HT1080 (cell line): ENCODE data around the gene MYOG. TPM values are rescaled to one million over a fixed set of nuclear protein-coding genes. Genes with fewer than 3 reads are reported as not detected.

Experiments used
- DNase-seq: peaks from one replicate; pipeline ENCODE4 v3.0.0-alpha.2; 2015; ENCODE audit warnings: low read depth
- total RNA-seq: library from RNA; depleted of rRNA; stranded (reverse); fragments of >200 nt; shearing (Covaris generic); gene quantifications from 2 replicates; pipeline ENCODE4 v1.2.3, GENCODE V29; 2014

The MYOG gene
- total RNA-seq, 1 experiment from 2014 or later = not detected

DNA sequence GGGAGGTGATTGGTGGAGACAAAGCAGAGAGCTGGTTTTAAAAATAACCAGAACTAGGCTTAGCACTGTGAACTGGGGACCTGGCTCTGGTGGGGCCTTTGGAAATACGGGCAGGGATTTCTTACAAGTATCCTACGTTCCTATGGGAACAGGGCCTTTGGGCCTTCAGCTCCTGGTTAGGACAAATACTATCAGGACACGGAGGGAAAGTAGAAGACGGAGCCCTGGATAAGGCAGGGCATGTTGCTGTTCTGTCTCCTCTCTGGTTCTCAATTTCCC, 5.3 kb upstream of the MYOG start:
- DNase-seq = no peak

DNA sequence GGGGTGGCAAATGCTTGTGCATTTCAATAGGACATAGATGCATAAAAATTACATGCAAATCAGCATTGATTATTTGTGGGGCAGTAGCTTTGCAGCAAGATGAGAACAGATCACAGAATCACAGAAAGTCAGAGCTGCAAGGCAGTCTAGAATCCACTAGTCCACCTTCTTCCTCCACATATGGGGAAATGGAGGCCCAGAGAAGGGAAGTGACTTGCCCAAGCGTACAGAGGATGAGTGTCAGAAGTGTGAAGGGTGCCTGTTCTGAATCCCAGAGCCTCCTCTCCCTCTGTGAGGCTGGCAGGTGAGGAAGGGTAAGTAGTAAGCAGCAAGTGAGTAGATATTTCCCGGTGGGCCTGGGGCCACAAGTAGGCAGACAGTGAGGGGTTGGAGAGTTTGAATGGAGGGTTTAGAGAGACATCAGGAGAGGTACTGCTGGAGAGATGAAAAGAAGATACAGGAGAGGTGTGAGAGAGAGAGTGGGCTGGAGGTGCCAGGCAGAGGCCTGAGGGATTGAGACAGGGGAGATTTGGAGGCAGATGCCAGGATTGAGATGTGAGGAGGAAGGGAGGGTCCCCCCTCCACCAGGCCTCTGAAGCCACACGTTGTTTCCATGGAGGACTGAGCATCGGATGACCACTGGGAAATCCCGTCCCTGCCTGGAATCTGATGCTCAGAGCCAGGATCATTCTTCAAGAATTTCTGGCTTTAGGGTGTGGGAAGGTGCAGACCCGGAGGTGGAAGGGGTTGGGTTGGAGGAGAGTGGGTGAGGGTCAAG, 4.8 kb upstream of the MYOG start:
- DNase-seq = no peak

DNA sequence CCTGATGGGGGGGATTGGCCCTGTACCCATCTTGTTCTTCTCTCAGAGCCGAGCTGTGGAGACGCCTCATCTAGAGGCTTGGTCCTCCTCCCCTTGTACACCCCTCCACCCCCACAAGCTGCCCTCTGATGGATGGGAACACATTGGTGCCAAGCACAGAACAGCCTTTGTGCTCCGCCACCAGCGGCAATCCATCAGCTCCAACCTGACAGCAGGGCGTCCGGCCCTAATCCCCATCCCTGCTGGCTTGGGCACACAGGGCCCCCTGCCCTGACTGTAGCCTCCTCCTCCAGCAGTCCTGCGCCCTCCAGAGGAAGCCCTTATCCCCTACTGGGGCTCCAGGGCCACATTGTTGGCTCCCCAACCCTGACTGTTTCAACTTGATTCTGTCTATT, 3.8 kb upstream of the MYOG start:
- DNase-seq = no peak

DNA sequence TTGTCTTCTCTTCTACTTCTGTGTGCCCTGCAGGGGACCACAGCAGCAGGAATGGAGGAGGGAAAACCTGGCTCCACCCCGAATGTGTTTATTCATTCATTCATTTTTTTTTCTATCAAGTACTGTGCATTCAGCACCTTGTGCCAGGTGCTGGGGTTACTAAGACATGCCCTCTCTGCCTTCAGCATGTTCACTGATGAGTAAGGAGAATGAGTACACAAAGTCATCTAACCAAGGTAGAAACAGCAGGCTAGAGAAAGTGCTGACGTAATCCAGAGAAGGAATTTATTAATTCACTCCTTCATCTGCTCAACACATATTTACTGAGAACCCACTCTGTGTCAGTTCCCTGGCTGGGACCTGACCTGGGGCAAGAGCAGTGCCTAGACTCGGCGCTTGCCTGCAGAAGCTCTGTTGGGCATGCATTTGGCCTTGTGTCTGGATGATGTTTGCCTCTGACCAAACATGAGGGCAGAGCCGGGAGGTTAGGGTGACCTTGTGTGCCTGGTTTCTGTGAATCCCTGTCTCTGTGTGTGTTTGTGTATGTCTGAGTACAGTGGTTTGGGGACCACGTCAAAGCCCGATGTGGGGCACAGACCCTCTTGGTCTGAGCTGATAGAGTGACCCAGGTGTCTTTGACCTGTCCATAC, 3.3 kb upstream of the MYOG start:
- no peak for DNase-seq

DNA sequence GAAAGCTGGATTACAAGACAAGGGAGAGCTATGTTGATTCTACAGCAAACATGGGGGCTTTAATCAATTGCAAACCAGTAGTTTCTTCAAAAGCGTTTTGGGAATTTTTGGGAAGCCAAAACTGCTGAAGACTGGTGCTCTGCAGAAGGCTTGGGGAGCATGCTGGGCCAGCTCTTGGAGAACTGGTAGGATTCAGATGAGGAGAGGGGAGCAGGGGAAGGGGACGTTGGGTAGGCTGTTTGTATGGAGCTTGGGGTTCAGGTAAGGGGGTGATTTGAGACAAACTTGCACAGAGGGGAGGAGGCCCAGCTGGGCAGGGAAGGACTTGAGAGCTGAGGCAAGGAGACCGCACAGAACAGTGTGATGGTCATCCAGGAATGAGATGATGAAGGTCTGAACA, 2.6 kb upstream of the MYOG start:
- no peak for DNase-seq

DNA sequence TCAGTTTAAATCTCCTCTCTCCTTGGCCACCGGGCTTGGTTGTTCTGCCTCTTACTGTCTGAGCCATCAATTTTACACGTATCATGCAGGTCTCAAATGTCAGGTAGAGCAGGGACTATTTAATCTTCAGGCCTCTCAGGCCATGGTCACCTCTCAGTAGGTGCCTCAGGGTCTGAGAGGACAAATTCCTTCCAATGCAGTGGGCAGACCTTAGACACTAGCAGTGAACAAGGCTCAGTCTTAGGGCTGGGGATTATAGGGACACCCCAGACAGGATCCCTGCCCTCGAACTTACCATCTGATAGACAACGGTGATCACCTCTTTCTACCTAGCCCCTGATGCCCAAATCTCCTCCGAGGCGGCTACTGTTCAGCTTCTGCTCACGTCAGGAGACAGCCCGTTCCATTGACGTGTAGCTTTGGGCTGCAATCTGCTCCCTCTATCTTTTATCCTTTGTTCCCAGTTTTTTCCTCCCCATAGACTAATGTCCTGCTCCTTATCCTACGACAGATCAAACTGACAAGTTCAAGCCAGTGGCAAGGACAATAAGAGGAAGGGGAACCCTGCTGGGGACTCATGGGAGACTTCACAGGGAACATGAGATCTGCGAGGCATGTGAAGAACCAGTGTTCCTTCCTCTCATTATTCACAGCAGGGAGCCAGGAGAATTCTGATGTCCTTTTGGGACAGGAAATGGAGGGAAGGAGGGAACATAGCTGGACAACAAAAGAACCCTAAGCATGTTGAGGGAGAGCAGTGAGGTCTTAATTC, 1.4 kb upstream of the MYOG start:
- DNase-seq = no peak

DNA sequence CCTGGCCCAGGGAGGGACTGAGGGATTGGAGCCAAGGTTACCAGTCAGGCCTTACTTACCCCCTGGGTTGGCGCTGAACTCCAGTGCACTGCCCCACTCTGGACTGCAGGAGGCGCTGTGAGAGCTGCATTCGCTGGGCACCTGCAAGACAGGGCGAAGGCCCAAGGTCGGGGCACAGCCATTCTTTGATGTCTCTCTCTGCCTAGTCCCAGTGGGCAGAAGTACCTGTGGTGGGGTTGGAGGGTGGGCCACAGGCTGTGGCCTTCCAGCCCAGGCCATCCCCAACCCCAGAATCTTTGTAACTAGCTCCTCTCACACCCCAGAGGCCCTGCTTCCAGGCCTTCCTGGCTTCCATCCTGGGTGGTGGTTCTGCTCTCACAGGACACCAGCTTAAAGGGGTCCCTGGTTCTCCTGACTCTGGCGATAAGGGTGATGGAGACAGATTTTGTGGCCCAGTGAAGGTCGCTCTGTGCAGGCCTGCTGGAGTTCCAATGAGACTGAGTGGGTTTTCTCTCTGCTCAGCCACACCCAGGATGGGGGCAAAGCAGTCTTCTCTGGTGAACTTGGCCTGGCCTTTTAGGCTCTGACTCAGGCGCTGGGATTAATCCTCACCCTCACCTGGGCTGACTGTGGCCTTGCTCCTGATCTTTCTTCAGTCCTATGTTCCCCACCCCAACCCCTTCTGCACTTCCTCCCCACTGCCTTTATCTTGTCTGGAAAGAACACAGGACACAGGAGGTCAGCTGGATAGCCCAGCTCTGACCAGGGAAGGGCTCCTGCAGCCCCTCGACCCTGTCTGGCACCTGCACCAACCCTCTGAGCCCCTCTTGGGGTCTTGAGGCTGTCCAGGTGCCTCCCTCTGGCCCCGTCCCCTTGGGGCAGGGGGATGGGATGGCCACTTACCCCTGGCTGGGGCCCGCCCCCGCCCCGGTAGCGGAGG, 954 bp downstream of the MYOG start:
- no peak for DNase-seq

DNA sequence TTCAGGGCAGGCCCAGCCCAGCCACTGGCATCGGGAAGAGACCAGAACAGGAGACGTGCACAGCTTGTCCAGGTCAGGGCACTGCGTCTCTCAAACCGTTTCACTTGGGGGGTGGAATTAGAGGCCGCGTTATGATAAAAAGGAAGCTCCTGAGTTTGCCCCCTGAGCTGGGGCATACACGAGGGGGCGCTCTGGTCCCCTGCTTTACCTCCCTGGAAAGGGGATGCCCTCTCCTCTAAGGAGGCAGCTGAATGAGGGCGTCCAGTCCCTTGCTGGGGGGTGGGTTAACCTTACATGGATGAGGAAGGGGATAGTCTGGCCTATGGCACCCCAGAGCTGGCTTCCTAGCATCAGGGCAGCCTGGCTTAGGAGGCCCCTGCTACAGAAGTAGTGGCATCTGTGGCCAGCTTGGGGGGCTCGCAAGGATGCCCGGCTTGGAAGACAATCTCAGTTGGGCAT, 2.3 kb downstream of the MYOG start:
- DNase-seq = no peak

DNA sequence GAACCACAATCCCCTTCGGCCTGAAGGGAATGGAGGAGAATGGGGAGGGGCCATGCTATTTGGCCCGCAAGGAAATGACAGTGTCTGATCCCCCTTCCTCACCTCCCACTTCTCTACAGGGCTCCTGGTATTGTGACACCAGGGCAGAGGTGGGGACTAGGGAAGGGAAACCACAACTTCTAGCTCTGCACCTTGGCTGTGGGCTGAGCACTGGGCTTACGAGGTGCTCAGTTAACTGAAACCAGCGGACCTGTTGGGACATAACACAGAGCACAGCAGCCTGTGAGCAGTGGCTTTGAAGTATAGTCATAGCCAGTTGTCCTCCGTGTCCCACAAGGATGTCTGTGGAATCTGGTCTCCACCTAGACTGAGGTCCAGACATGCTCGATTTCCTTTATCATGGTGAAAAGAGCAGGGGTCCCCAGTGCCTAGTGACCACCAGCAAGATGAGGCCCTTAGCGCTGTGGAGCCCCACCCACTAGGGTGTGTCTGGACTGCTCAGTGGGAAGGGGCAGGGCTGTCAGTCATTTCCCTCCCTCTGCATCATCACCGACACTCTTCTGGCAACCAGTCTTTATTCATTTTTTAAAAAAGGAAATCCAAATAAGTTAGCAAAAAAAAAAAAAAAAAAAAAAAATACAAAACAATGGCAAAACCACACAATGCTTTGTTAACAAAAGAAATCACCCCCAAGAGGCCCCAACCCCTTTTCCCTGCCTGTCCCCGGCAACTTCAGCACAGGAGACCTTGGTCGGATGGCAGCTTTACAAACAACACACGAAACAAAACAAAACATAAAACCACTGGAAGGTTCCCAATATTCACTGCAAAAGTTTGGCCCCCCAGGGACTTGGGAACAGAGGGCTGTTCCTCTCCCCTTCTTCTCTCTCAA, 3.0 kb downstream of the MYOG start:
- no peak for DNase-seq

DNA sequence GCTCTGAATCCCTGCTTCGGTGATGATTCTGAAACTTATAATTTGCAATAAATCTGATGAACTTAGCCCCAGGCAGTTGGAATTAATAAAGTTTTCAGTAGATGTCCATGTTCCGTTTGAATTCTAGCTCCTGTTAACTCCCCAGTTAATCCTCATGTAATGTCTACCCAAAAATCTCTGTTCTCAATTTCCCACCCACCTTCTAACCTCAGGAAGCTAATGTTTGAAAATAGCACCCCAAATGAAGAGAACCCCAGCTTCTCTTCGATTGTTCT, 3.6 kb downstream of the MYOG start:
- no peak for DNase-seq

DNA sequence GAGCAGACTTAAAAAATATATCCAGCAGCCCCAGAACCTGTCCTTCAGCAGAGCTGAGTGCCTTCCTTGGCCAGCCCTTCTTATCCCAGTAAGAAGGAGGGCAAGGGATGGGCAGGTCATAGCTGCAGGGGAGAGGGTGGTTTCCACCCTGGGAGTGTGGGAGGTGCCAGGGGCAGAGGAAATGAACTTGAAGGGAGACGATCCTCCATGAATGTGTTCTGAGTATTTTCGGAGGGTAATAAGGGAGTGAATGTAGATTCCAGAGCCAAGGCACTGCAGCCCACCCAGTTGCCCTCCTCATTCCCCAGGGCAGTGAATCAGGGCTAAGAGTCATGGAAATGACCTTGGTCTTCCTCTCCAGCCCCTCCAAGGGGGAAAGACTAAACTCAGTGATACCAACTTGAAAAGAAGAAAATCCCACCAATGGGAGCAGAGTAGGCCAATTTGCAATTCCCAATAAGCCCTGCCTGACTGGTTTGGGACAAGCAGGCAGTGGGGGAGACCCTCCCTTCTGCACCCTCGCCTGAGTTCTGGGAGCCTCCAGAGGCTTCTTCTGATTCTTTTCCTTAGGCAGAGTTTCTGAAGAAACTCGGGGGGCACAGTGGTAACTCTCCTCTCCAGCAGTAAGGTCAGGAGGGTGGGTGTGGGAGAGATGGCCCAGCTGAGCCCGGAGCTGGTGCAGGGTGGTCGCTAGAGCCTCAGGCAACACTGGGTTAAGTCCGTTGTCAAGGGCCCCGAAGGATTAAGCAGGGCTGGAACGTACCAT, 4.2 kb downstream of the MYOG start:
- DNase-seq = no peak

DNA sequence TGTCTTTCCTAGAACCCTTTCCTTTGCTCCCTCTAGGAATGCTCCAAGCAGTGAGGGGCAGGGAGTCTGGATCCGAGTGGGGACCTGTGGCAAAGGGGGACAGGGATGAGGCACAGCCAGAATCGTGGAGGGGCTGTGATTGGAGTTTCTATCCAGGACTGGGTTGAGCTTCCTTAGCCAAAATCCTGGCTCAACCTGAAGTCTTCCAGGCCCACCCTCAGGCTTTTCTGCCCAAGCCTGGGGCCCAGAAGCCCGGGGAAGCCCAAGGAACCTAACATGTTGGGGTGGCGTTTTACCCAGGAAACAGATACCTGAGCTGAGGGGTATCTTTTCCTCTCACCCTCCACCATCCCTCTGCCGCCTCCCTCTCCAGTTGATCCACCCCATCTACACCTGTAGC, 5.4 kb downstream of the MYOG start:
- DNase-seq = no peak

DNA sequence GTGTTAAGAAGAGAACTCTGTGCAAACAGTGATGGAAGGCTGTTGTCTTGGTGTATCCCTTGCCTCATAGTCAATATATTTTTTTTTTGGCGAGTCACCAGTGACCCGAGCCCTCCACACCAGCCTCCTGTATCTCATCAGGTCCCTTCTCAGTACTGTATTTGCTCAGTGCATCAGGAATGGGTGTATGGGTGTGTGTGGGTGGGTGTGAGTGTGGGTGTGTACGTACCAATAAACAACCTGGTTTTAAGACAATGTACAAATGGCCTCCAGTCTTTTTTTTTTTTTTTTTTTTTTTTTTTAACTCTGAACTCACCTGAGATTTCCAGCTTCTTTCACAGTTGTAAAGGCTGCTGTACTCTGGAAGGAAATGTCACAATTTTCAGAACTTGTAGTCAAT, 7.3 kb downstream of the MYOG start:
- no peak for DNase-seq

DNA sequence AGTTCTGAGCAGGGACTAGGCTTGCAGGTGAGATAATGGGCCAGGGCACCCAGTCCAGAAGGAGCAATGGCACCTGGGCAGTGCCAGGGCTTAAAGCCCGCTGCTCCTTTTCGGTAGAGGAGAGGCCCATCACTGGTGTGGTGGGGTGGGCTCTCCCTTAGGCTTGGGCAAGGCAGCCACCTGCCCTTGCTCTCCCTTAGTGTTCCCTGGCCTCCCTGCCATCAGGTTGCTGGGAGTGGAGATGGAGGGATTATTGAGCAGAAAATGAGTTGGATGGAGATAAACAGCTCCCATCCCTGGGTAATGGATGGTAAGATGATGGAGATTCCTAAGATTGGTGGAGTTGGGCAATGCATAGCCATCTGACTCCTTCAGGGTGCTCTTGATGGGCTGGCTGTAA, 7.9 kb downstream of the MYOG start:
- no peak for DNase-seq

DNA sequence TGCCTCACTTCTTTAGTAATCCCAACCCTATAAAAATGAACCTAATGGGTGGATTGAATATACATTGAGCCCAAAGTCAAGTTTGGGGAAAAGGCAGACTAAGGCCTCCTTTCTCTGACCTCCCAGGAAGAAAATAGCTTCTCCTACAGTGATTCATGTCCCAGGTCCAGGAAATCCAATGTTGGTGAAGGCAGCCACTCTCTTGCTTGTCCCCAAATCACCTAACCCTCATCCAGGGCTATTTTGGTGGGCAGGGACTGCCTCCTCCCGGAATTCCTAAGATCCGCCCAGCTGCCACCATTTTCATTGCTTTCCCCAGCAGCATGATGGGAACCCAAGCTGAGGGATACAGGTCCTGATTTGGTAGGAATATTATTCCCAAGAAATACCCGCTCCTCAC, 8.4 kb downstream of the MYOG start:
- DNase-seq = no peak

DNA sequence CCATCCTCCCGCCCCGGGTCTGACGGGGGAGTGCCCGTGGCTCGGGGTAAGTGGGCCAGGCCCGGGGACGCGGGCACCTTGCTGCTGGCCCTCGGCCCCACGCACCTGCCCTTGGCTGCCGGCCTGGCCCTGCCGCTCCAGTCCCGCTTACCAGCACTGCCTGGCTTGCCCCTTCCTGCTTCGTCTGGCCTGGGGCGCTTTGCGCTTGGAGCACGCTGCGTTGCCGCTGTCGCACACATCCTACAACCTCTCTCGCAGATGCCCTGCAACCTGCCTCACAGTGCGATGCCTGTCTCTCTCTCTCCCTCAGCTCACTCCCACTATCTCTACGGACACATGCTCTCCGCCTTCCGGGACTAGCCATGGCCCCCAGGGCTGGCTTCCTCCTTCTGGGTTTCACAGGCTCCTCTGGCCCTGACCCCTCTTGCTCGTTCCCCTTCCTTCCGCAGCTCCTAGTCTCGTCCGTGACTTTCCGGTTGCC, 9.7 kb downstream of the MYOG start:
- no peak for DNase-seq

DNA sequence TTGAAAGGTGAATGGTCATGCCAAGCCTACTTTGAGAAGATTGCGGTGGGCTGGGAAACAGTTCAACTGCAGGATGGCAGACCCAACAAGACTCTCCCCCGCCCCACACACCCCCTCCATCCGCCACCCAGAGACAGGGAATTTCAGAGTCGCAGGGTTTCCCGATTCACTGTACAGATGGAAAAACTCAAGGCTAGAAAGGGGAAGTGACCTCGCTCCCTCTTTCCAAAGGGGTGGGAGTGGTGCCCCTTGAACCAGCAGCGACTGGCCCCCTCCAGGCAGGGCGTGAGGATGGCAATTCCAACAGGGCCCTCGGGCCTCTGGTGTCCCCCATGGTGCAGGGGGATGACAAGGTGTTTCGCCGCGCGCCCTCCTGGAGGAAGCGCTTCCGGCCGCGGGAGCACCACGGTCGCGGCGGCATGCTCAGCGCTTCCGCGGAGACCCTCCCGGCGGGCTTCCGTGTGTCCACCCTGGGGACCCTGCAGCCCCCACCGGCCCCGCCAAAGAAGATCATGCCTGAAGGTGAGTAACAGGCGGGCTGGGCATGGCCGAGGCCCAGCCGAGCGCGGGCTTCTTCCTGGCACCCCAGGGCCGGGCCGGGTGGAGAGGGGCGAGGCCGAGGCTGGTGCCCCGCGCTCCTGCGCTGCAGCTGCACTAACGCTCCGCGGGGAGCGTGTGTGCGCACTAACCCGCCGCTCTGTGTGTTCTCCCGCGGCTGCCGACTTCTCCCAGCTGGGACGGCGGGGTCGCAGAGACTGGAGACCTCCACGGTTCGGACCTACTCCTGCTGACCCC, 10.4 kb downstream of the MYOG start:
- no peak for DNase-seq

DNA sequence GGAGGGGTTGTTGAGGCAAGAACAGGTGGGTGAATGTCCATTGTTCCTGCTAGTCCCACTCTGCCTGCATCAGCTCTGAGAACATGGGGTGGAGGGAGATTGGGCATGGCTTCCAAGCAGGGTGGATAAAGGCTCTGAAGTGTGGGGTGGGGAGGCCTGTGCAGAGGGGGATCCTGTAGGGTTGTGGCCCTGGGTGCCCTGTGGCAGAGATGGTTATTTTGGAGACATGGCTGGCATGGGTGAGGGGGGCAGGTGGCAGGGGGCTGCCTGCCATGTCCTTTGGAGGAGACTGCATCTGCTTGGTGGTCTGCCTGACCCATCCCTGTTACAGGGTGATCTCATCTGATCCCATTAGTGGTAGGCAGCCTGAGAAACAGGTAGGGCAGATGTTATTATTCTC, 11.2 kb downstream of the MYOG start:
- no peak for DNase-seq

DNA sequence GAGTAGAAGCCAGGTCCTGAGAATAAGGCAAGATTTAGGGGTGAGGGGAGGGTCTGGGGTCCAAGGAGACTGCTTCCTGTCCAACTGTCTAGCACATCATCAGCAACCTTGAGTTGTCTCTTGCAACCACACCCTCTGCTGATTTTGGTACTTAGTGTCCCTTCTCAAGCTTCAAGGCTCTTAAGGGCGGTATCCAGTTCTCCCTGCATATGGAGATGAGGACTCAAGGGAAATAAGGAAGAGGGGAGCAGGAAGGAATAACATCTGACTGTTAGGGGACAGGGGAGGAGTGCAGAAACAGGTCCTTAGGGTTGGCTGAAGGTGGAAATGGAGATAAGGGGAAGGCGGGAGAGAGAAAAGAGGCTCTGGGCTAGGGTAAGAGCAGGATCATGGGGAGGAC, 12.3 kb downstream of the MYOG start:
- no peak for DNase-seq
